Peyer's patch (tissue), 4 donors: ENCODE measurements around the gene SORCS1.

Experiments used
- CTCF ChIP-seq, 6 experiments: fragments of 450-650 bp in 4 of 6; fragments of 200-600 bp in 2 of 6; sonication (generic) in 1 of 6; IDR thresholded peaks; one replicate each; pipeline ENCODE4 v1.5.1; 2017 to 2019; ENCODE audit warnings: antibody characterized with exemption in 6 of 6, mild to moderate bottlenecking in 3 of 6, moderate library complexity in 1 of 6
- POLR2A ChIP-seq, 2 donors: fragments of 450-650 bp; IDR thresholded peaks; one replicate each; pipeline ENCODE4 v1.5.1; 2017; ENCODE audit warnings: antibody characterized with exemption in 2 of 2, mild to moderate bottlenecking in 2 of 2, moderate library complexity in 2 of 2

- TF ChIP-seq CTCF (IDR thresholded peaks at IDR 0.05) = no peak
- TF ChIP-seq POLR2A (IDR thresholded peaks at IDR 0.05) = no peak
These were observed 512.2 kb downstream of the SORCS1 start for GRCh38 chr10:106652279-106652678.
